GM21723 (cell line): ENCODE data around the gene FCGR2B.
"Not testable (repeated sequence)": the region's sequence is repeated elsewhere in the genome, so short reads cannot be mapped to it uniquely, and the experiment has no call there.

ENCODE experiments used
- ATAC-seq: cut with Tn5 transposase; IDR thresholded peaks from one replicate; pipeline ENCODE4 v1.9.1; 2021; ENCODE audit warnings: mild to moderate bottlenecking, moderate library complexity; ENCODE audit not compliant: unreplicated experiment

Gene FCGR2B

GRCh38 chr1:161662684-161663339, at the start of gene FCGR2B:
FCGR2B (plus strand) TSS chr1:161663143; CDS start chr1:161663242, 99 bp downstream.
- peak; percentile 84 for ATAC-seq

DNA sequence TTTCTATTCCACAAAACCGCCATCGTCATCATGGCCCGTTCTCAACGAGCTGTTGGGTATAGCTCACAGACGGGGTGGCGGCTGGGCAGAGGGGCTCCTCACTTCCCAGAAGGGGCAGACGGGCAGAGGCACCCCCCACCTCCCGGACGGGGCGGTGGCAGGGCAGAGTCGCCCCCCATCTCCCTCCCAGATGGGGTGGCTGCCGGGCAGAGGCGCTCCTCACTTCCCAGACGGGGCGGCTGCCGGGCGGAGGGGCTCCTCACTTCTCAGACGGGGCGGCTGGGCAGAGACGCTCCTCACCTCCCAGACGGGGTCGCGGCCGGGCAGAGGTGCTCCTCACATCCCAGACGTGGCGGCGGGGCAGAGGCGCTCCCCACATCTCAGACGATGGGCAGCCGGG, 46.5 kb upstream of the FCGR2B start:
- ATAC-seq, result not testable (repeated sequence)

- ATAC-seq, result not testable (repeated sequence)
These were observed 44.4 kb upstream of the FCGR2B start for GRCh38 chr1:161618517-161618916.

- ATAC-seq, result not testable (repeated sequence)
These were observed 42.5 kb upstream of the FCGR2B start for GRCh38 chr1:161620399-161620798.

DNA sequence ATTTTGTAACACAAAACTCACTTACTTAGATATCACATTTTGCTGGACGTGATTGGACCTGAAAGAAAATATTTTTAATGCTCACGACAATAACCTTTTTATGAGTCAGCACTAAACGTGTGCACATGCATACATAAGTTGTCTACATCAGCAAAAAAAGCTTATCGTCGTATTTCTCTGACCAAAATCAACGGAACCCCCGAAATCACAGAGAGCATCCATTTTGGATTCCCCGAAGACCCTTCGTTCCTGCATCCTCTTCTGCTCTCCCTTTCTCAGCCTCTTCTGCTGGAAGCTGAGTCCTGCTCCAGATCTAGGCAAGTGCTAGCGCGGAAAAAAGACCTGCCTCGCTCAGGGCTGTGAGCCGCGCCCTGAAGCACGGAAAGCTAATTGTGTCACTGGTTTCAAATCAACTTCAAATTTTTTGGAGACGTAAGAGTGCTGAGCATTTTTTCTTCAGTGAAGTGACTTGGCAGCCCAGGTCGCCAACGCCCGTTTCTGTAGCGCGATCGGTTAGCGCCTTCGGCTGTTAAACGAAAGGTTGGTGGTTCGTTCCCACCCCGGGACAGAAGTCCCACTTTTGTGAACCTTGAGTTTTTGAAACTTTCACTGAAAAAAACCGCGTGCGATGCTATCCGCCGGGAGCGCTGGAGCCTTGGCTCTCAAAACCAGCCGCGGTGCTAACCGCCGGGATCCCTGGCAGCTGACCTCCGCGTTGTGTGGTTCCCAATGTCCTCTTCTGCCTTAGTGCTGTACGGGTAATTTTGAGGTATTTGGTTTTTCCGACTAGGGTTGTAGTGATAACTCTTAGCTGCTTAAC, 41.6 kb upstream of the FCGR2B start:
- peak; percentile 49 for ATAC-seq

DNA sequence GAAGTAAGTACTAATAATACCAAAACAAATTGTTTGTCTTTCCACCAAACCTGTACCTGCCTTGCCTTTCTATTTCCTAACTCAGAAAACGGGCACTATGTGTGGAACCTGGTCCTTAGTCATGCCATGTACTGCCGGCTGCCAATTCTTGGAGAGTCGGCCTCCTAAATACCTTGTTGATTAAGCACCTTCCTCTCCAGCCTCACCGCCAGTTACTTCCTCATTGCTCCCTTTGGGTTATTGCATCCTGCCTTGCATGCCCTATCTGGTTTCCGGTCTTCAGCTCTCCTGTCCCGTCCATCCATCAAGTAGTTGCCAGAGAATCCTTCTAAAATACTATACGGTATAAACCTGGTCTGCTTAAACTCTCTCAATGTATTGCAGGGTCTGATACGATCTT, 40.9 kb upstream of the FCGR2B start:
- peak; percentile 35 for ATAC-seq

GRCh38 chr1:161623401-161624051, 39.4 kb upstream of the FCGR2B start:
- ATAC-seq, result peak; percentile 55

- ATAC-seq, result not testable (repeated sequence)
These were observed 38.3 kb upstream of the FCGR2B start for GRCh38 chr1:161624605-161625004.

DNA sequence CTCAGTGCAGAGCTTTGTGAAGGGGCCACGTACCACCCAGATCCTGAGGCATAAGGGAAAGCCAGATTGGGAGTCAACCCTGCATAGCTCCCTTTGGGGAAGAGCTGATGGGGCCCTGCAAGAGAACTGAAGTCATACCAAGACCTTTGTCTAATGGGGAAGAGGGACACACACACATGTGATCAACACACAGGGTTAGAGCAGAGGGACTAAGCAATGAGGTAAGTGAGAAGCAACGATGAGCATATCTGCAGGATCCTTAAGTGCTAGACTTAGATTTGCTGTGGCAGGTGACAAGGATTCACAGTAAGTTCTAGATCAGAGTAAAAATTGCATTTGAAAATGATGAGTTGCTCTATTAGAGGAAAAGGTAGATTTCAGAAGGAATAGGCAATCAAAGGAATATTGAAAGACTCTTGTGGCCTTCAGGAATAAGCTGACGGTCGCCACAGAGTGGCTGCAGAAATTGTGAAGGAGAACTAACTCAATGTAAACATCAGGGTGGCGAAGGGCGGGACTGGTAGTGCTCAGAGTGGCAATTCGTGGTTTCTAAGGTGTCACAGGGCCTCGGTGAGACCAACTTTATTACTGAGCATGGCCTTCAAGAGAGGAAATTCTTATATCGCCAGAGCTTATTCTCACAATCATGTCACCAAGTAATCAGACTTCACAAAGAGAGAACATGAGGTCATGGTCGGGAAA, 36.3 kb upstream of the FCGR2B start:
- ATAC-seq, result not testable (repeated sequence)

DNA sequence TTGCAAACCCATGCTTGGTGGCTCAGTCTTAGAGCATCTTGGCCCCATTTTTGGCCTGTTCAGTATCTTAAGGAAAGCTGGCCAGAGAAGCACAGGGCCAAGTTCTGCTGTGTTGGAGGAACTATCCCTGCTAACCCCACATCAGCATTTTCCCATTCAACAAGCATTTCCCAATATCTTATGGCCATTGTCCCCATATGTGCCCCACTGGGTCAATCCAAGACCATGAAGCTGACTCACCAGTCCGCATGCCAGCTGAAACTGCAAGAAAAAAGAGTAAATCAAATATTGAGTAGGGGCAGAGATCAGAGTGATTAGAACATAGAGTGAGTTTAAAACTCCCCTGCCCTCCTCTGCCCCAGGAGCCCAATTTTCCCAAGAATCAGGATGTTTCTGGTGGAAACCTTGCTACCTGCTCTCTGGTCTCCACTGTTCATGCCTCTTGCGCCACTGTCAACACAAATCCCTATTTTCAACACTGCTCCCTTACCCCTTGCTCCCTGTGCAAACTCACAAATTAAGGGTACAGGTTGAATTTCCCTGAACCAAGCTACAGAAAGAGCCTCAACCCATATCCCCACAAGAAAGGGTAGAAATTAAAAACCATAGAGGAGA, 32.7 kb upstream of the FCGR2B start:
- not testable (repeated sequence) for ATAC-seq

DNA sequence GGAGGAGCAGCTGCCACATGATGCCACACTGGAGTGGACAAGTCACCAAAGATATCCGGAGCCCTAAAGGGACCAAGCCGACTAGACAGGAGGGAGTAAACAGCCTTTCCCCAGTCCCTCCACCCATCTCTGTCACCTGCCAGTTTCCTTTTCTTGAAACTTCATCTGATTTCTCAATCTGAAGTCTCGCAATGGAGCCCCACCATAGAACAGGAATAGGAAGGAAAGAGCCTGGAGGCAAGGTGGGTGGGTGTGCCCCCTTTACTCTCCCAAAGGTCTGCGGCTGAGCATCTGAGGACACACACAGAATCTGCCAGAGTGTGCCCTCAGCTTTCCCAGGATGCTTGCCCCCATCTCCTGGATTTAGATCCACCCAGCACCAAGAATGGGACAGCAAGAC, 31.9 kb upstream of the FCGR2B start, which contains the start of gene FCGR3B:
Gene FCGR3B (minus strand): TSS at position 101 of the 400 bp plus-strand sequence. CDS start 82 bp downstream, at position 19.
- no peak for ATAC-seq

DNA sequence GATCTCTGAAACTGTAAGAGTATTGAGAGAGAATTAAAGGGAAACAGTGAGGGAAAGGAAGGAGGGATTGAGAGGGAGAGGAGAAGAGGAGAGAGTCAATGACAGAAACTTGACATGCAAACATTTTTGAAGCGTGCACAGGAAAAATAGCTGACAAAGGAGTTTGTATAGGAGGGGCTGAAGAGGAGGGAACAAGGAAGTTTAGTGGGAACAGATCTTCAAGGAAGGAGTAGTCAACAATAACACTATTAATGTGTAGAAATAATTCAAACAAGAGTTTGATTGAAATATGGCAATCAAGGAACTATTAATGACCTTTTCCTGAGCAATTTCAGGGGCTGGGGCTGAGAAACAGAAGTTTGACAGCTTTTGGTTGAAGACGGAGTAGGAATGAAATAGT, 27.9 kb upstream of the FCGR2B start:
- ATAC-seq, result not testable (repeated sequence)

- ATAC-seq, result not testable (repeated sequence)
These were observed 26.7 kb upstream of the FCGR2B start for GRCh38 chr1:161636189-161636782.

DNA sequence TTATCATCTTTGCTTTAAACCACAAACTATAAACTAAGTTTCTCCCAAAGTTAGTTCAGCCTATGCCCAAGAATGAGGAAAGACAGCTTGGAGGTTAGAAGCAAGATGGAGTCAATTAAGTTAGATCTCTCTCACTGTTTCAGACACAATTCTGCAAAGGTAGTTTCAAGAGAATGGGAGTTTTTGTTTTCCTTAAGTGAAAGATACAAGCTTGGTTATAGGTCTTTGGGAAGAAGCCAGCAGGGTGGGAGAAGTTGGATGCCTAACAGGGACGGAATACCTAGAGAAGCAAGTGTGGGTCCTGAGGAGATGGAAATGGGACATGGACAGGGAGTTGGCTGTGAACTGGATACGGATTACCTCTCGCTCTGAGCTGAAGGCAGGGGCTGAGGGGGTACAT, 26.0 kb upstream of the FCGR2B start:
- not testable (repeated sequence) for ATAC-seq

DNA sequence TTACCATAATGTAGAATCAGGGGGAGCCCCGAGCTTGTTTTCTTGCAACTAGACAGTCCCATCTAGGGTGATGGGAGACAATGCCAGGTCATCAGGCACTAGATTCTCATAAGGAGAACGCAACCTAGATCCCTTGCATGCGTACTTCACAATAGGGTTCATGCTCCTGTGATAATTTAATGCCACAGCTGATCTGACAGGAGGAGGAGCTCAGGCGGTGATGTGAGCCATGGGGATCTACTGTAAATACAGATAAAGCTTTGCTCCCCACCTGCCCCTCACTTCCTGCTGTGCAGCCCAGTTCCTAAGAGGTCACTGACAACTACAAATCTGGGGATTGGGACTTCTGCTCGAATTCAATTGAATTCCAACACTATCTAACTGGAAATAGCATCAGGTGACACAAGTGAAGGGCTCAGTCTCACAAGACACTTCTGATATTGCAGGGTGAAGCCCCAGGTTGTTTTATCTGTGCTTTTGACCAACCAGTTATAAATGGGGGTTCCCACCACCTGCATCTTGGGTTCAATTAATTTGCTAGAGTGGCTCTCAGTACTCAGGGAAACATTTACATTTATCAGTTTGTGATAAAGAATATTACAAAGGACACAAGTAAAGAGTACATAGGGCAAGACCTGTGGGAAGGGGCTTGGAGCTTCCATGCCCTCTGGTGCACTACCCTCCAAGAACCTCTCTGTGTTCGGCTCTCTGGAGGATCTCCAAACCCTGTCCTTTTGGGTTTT, 24.5 kb upstream of the FCGR2B start:
- ATAC-seq, result not testable (repeated sequence)

DNA sequence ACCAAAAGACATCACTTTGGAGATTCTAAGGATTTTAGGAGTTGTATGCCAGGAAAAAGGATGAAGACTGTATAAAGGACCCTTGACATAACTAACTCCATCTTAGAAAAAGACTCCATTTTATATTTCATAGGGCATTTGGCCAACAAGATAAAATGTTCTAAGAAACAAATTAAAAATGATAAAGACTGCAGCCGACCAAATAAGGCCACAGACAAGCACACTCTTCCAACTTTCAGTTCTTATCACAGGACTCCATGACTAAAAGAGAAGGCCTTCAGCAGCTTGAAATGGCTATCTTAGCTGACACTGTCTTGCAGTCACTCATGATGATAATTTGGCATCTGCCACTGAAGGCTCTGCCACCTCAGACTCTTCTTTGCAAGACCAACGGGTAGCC, 23.7 kb upstream of the FCGR2B start:
- ATAC-seq, result not testable (repeated sequence)

- not testable (repeated sequence) for ATAC-seq
These were observed 20.2 kb upstream of the FCGR2B start for GRCh38 chr1:161642697-161643096.

- ATAC-seq, result not testable (repeated sequence)
These were observed 19.3 kb upstream of the FCGR2B start for GRCh38 chr1:161643481-161644208.

- not testable (repeated sequence) for ATAC-seq
These were observed 18.1 kb upstream of the FCGR2B start for GRCh38 chr1:161644855-161645254.
